ENCODE results near the gene CLDN22. TPM values are rescaled to one million over a fixed set of nuclear protein-coding genes. Genes with fewer than 3 reads are reported as not detected.

Gene CLDN22
- total and polyA plus RNA-seq, 4 donors = 0.09 to 0.49 (median 0.11) TPM; not detected in 1

DNA sequence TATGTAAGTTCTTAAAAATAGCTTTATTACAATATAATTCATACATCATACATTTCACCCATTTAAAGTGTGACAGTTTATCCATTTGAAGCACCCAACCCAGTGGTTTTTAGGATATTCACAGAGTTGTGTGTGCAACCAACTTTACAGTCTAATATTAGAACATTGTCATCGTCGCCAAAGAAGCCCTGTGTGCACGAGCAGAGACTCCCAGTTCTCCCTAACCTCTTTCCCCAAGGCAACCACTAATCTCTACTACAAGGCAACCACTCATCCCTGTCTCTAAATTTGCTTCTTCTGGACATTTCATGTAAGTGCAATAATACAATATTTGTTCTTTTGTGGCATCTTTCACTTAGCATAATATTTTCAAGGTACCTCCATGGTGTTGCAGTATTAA, 47.7 kb downstream of the CLDN22 start:
- no peak for DNase-seq
- WGBS, 2 donors = 94% methylated on average over 3 of the region's 3 CpGs
- Histone ChIP-seq H3K27me3 (ENCODE audit: control insufficient read depth in 3 of 3, insufficient read depth in 3 of 3, low read length in 2 of 3) (no peaks in the 10 kb centered on the region), H3K27ac (ENCODE audit: low read depth in 1 of 2, low read length in 1 of 2) (no peak overlapping the region), H3K4me1 (ENCODE audit: control insufficient read depth in 5 of 5, insufficient read depth in 5 of 5, low read length in 5 of 5) (no peaks in the 10 kb centered on the region), H3K36me3 (ENCODE audit: control insufficient read depth in 4 of 4, insufficient read depth in 4 of 4, low read length in 4 of 4) (peaks cover 5 to 35% (median 27%) of the 10 kb centered on the region in 4 donors), H3K9me3 (ENCODE audit: control insufficient read depth in 4 of 4, insufficient read depth in 3 of 4, low read length in 3 of 4) (peaks cover 0 to 19% (median 7%) of the 10 kb centered on the region in 4 donors), H3K4me3 (no peak overlapping the region), H3K9ac (ENCODE audit: insufficient read depth in 1 of 2, low read length in 2 of 2) (no peak overlapping the region)
- no peak for ATAC-seq (ENCODE audit: insufficient read depth, low FRiP score)
- TF ChIP-seq, protein P1, sequence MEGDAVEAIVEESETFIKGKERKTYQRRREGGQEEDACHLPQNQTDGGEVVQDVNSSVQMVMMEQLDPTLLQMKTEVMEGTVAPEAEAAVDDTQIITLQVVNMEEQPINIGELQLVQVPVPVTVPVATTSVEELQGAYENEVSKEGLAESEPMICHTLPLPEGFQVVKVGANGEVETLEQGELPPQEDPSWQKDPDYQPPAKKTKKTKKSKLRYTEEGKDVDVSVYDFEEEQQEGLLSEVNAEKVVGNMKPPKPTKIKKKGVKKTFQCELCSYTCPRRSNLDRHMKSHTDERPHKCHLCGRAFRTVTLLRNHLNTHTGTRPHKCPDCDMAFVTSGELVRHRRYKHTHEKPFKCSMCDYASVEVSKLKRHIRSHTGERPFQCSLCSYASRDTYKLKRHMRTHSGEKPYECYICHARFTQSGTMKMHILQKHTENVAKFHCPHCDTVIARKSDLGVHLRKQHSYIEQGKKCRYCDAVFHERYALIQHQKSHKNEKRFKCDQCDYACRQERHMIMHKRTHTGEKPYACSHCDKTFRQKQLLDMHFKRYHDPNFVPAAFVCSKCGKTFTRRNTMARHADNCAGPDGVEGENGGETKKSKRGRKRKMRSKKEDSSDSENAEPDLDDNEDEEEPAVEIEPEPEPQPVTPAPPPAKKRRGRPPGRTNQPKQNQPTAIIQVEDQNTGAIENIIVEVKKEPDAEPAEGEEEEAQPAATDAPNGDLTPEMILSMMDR (IDR thresholded peaks at IDR 0.05; ENCODE audit: control extremely low read depth, extremely low read depth) = no peak

DNA sequence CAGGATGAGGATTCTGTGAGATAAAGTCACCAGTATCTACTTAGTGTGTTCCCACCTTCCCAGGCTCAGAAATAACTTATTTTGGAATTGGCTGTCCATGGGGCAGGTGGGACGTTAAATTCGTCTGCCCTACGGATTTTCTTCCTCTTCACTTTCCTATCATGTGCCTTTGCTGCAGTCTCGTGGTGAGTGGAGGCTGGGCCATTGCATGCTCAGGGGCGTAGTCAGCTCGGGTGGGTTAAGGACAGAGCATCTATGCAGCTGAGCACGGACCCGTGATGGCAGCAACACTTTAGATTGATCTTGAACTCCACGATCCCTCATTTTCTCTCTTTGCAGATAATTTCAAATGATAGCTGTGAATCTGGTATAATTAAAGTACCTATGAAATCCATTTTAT, 51.5 kb downstream of the CLDN22 start:
- TF ChIP-seq, protein P1 (IDR thresholded peaks at IDR 0.05; ENCODE audit: control extremely low read depth, extremely low read depth) = no peak
- no peak overlapping the region for H3K27ac ChIP-seq (ENCODE audit: low read depth in 1 of 2, low read length in 1 of 2)
- DNase-seq (no peak), ATAC-seq (ENCODE audit: insufficient read depth, low FRiP score) (no peak)
- H3K27me3 ChIP-seq (ENCODE audit: control insufficient read depth in 3 of 3, insufficient read depth in 3 of 3, low read length in 2 of 3) = no peaks in the 10 kb centered on the region
- 92 to 96% methylated on average over 9 of the region's 9 CpGs for WGBS, 2 donors
- no peak overlapping the region for H3K9ac ChIP-seq (ENCODE audit: insufficient read depth in 1 of 2, low read length in 2 of 2)
- no peaks in the 10 kb centered on the region for H3K9me3 ChIP-seq (ENCODE audit: control insufficient read depth in 4 of 4, insufficient read depth in 3 of 4, low read length in 3 of 4)
- no peak overlapping the region for H3K4me3 ChIP-seq
- H3K4me1 ChIP-seq (ENCODE audit: control insufficient read depth in 5 of 5, insufficient read depth in 5 of 5, low read length in 5 of 5) = no peaks in the 10 kb centered on the region
- H3K36me3 ChIP-seq (ENCODE audit: control insufficient read depth in 4 of 4, insufficient read depth in 4 of 4, low read length in 4 of 4) = peaks cover 5 to 34% (median 25%) of the 10 kb centered on the region in 4 donors

Other genes with a start within 250 kb of the CLDN22 start
- 100 to 1,000 TPM in 1 of 2 donors, 10 to 100 TPM in 1; 74.2 to 124 TPM for gene WWC2, start 221.0 kb downstream of the CLDN22 start, total RNA-seq
- gene WWC2, start 221.0 kb downstream of the CLDN22 start, polyA plus RNA-seq = 10 to 100 TPM; 15.6 to 16.3 TPM
- not detected for gene CLDN24, start 2.1 kb upstream of the CLDN22 start, total RNA-seq
- under 1 TPM in 1 of 2 donors, not detected in 1; 0.08 TPM for gene CLDN24, start 2.1 kb upstream of the CLDN22 start, polyA plus RNA-seq
- 10 to 100 TPM; 12.6 to 19.6 TPM for gene CDKN2AIP, start 124.4 kb upstream of the CLDN22 start, total RNA-seq
- 10 to 100 TPM in 1 of 2 donors, 1 to 10 TPM in 1; 9.1 to 10.1 TPM for gene CDKN2AIP, start 124.4 kb upstream of the CLDN22 start, polyA plus RNA-seq
- gene ING2, start 184.8 kb upstream of the CLDN22 start, total RNA-seq = 10 to 100 TPM; 10.4 to 21.9 TPM
- gene ING2, start 184.8 kb upstream of the CLDN22 start, polyA plus RNA-seq = 1 to 10 TPM; 8.5 to 9.3 TPM

Data from lung (tissue), 12 donors.